ENCODE measurements around the gene PRICKLE3. TPM values are rescaled to one million over a fixed set of nuclear protein-coding genes. Genes with fewer than 3 reads are reported as not detected.
A peak's percentile ranks its signal among the peaks of the same experiment; 100 is the strongest.
"Not testable (repeated sequence)": the region's sequence is repeated elsewhere in the genome, so short reads cannot be mapped to it uniquely, and the experiment has no call there.

PRICKLE3 gene
- polyA plus RNA-seq, 6 donors from 2014 or later = 3.6 to 8.6 (median 5.4) TPM; not detected in 1

DNA sequence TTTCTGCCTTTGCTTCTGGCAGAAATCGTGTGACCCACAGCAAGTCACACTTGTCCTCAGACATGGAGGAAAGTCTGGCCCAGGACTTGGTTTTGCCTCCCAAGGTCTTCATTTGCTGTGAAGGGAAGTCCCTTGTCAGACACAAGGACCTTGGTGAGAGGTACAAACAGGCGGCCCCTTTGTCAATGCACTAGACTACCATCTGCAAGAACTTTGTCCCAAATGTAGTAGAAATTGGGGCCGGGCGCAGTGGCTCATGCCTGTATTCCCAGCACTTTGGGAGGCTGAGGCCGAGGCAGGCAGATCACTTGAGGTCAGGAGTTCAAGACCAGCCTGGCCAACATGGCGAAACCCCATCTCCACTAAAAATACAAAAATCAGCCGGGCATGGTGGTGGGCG, 12.6 kb downstream of the PRICKLE3 start:
- ATAC-seq (ENCODE audit: low read depth in 2 of 2); H3K9me3 Mint-ChIP-seq; H3K27me3 Mint-ChIP-seq; DNase-seq: not testable (repeated sequence)
- peak overlapping the region in 3 of 6 donors; percentile 84 to 95 (median 94) for H3K27ac Mint-ChIP-seq
- H3K36me3 Mint-ChIP-seq = peaks cover 0 to 25% of the 10 kb centered on the region in 2 donors
- H3K4me3 Mint-ChIP-seq = peak overlapping the region; percentile 83 to 94 (median 88)
- H3K4me1 Mint-ChIP-seq = peaks cover 24 to 34% (median 33%) of the 10 kb centered on the region in 3 donors

DNA sequence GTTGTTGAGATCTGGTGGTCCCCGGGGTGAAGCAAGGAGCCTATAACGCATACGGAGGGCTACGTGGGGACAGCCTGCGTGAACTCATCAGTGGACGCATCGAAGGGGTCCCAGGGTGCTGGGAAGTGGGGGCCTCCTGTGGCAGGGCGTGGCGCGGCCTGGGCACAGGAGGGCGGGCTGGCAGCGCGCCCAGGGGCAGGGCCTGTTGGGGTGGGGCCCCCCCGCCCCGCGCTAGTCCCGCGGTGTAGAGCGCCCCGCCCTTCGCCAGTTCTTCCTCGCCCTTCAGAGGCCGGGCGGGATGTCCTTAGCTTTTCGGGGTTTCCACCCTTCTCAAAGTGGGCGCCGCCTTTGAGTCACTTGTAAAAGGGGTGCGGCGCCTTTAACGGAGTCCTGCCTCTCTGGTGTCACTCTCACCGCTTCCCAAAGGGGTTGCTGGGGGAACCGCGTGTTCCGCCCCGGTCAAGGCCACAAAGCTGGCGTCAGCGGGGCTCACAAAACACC, 13.8 kb downstream of the PRICKLE3 start:
- no peaks in the 10 kb centered on the region for H3K27me3 Mint-ChIP-seq
- peaks cover 0 to 5% (median 0%) of the 10 kb centered on the region in 7 donors for H3K9me3 Mint-ChIP-seq
- ATAC-seq (ENCODE audit: low read depth in 2 of 2) (peak; percentile 75 to 76), DNase-seq (peak; percentile 67)
- peak overlapping the region; percentile 83 to 94 (median 88) for H3K4me3 Mint-ChIP-seq
- H3K27ac Mint-ChIP-seq = peak overlapping the region; percentile 84 to 95 (median 92)
- peaks cover 0 to 25% of the 10 kb centered on the region in 2 donors for H3K36me3 Mint-ChIP-seq
- H3K4me1 Mint-ChIP-seq = peaks cover 26 to 46% (median 36%) of the 10 kb centered on the region in 3 donors

DNA sequence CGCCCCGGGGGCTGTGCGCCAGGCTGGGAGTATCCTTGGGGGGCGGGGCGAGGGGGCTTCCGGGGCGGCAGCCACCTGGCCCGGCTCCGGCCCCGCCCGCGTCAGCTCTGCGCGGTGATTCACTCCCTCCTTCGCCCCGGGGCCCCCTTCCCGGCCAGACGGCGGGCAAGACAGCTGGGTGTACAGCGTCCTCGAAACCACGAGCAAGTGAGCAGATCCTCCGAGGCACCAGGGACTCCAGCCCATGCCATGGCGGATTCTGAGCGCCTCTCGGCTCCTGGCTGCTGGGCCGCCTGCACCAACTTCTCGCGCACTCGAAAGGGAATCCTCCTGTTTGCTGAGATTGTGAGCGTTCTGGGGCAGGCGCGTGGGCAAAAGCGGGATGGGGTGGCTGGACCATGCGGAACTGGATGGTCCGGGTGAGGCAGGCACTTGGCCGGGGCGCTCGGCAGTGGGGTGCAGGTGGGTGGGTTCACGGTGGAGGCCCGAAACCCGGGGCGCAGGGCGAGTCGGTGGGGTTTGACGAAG, 14.4 kb downstream of the PRICKLE3 start, which contains the start of gene PLP2:
Gene PLP2 (plus strand): TSS at position 147 of the 528 bp plus-strand sequence. CDS start 103 bp downstream, at position 250.
- Mint-ChIP-seq H3K36me3 (peaks cover 0 to 25% of the 10 kb centered on the region in 2 donors), H3K4me1 (peaks cover 27 to 49% (median 36%) of the 10 kb centered on the region in 3 donors), H3K9me3 (peaks cover 0 to 5% (median 0%) of the 10 kb centered on the region in 7 donors), H3K27ac (peak within 1 kb of the TSS; percentile 84 to 95 (median 92)), H3K27me3 (no peaks in the 10 kb centered on the region), H3K4me3 (peak within 1 kb of the TSS; percentile 83 to 94 (median 88))
- peak; percentile 42 for DNase-seq
- ATAC-seq (ENCODE audit: low read depth in 2 of 2) = peak; percentile 22 to 24

DNA sequence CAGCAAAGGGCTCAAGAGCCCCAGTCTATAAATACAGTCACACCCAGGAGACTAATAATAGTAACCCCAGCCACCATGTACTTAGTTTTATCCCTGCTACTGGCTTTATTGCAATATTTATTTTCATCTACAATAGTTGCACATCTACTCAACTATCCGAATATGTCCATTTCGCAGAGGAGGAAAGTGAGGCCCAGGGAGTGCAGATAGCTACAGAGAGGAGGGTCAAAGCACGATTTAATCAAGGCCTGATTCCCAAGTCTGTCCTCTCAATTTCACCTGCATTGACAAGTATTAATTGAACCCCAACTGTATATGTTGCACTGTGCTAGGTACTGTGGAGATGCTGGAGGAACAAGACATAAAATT, 18.4 kb downstream of the PRICKLE3 start:
- Mint-ChIP-seq H3K9me3 (peaks cover 0 to 3% (median 0%) of the 10 kb centered on the region in 7 donors), H3K27ac (peak overlapping the region; percentile 80 to 96 (median 94)), H3K4me3 (peak overlapping the region; percentile 81 to 92 (median 88)), H3K27me3 (no peaks in the 10 kb centered on the region), H3K36me3 (no peaks in the 10 kb centered on the region), H3K4me1 (peaks cover 29 to 53% (median 33%) of the 10 kb centered on the region in 3 donors)
- ATAC-seq (ENCODE audit: low read depth in 2 of 2) = no peak
- no peak for DNase-seq

DNA sequence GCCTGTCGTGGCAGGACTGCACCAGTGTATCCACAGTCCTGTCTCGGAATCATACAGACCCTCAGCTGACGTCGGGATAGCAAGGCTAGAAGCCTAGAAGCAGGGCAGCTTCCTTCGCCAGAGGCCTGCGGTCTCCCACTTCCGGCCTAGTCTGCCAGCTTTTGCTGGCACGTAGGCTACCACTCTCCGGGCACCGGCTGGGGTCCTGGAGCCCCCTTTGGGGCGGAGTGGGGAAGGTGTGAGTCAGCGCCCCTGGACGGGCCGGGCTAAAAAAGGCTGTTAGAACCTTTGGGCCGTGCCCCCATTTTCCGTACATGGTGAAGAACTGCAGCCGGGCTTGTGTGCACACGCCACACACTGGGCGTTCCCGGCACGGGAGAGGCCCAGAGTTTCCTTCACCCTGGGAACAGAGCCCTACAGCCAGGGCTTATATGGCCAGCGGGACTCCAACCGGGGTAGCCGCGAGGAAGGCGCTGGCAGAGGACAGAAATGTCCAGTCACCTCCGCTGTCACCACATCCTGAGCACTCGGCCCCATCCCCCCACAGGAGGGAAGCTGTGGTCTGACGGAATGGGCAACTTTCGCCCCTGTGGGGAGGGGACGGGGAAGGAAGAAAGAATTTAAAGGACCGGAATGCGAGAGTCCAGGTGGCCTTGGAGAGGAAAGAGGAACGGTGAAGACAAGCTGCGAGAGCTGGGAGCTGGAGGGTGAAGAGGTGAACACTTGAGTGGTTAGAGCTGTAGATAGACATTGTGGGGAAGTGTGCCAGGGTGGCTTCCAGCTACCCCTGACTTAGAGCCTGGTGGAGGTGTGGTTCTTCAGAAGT, 19.0 kb downstream of the PRICKLE3 start:
- DNase-seq (peak; percentile 65), ATAC-seq (ENCODE audit: low read depth in 2 of 2) (peak; percentile 53 to 55)
- Mint-ChIP-seq H3K4me1 (peaks cover 27 to 50% (median 33%) of the 10 kb centered on the region in 3 donors), H3K27me3 (no peaks in the 10 kb centered on the region), H3K4me3 (peak overlapping the region; percentile 81 to 92 (median 88)), H3K36me3 (no peaks in the 10 kb centered on the region), H3K27ac (peak overlapping the region; percentile 80 to 96 (median 94)), H3K9me3 (peaks cover 0 to 3% (median 0%) of the 10 kb centered on the region in 7 donors)

DNA sequence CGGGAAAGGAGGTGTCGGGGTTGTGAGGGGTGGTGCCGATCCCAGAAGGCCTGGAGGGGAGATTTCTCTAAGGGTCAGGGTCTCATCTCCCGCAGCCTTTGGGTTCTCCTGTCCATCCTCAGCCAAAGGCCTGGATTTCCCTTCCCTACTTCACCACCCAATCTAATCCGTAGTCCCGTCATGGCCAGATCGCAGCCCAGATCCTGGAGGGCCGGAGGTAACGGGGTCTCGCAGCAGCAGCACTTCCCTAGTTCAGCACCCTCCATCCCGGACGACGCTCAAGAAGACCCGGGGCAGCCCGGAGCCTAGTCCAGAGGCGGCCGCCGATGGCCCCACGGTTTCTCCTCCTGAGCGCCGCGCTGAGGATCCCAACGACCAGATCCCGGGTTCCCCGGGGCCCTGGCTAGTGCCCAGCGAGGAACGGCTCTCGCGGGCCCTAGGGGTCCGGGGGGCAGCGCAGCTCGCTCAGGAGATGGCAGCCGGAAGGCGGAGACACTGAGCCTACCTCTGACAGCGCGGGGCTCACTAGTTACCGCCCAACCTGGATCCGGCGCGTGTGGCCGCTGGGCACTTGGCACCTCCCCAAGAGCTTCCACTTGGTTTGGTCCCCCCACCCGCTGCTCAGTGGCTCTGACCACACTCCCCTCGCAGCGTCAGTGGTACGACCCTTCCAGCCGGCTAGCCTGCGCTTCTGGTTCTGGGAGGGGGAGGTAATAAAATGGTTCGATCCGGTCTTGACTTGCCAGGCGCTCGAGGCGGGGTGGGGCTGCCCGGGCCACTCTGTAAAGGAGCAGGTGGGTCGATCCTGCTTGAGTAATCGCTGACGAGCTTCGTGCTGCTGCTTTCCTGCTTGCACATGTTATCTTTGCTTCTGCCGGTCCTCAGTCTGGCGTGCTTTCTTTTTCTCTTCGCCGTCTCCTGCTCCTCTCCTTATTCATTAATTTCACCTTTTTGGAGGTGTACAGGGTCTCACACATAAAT, 20.0 kb downstream of the PRICKLE3 start:
- DNase-seq = peak; percentile 77
- no peaks in the 10 kb centered on the region for H3K27me3 Mint-ChIP-seq
- H3K36me3 Mint-ChIP-seq = no peaks in the 10 kb centered on the region
- peaks cover 0 to 3% (median 0%) of the 10 kb centered on the region in 7 donors for H3K9me3 Mint-ChIP-seq
- ATAC-seq (ENCODE audit: low read depth in 2 of 2) = peak; percentile 60 to 61
- H3K4me3 Mint-ChIP-seq = peak overlapping the region; percentile 81 to 92 (median 88)
- H3K27ac Mint-ChIP-seq = peak overlapping the region; percentile 80 to 95 (median 92)
- H3K4me1 Mint-ChIP-seq = peaks cover 27 to 50% (median 33%) of the 10 kb centered on the region in 3 donors

DNA sequence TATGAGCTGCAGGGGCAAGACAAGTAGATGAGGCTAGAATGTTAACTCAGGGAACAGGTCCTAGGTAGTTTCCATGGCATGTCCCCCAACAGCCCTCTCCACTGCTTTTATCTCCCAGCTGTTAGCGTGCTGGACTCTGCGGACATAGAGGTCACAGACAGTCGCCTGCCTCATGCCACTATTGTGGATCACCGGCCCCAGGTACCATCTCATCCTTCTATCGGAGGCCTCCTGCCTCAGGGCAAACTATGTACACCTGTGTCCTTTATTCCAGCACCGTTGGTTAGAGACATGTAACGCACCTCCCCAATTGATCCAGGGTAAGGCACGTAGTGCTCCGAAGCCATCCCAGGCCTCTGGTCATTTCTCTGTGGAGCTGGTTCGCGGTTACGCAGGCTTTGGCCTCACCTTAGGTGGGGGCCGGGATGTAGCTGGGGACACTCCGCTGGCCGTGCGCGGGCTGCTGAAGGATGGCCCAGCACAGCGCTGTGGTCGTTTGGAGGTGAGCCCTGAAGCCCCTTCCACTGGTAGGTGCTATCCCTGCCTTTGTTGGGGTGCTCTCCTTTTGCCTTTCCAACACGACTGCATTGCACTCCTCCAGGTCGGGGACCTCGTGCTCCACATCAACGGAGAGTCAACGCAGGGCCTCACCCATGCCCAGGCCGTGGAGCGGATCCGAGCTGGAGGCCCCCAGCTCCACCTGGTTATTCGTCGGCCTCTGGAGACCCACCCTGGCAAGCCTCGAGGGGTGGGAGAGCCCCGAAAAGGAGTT, 21.4 kb downstream of the PRICKLE3 start:
- no peak for DNase-seq
- H3K27ac Mint-ChIP-seq = peak overlapping the region in 3 of 6 donors; percentile 20 to 83 (median 70)
- peaks cover 27 to 49% (median 33%) of the 10 kb centered on the region in 3 donors for H3K4me1 Mint-ChIP-seq
- ATAC-seq (ENCODE audit: low read depth in 2 of 2) = no peak
- H3K36me3 Mint-ChIP-seq = no peaks in the 10 kb centered on the region
- H3K27me3 Mint-ChIP-seq = no peaks in the 10 kb centered on the region
- peak overlapping the region in 7 of 8 donors; percentile 32 to 92 (median 84) for H3K4me3 Mint-ChIP-seq
- H3K9me3 Mint-ChIP-seq = peaks cover 0 to 3% (median 0%) of the 10 kb centered on the region in 7 donors

DNA sequence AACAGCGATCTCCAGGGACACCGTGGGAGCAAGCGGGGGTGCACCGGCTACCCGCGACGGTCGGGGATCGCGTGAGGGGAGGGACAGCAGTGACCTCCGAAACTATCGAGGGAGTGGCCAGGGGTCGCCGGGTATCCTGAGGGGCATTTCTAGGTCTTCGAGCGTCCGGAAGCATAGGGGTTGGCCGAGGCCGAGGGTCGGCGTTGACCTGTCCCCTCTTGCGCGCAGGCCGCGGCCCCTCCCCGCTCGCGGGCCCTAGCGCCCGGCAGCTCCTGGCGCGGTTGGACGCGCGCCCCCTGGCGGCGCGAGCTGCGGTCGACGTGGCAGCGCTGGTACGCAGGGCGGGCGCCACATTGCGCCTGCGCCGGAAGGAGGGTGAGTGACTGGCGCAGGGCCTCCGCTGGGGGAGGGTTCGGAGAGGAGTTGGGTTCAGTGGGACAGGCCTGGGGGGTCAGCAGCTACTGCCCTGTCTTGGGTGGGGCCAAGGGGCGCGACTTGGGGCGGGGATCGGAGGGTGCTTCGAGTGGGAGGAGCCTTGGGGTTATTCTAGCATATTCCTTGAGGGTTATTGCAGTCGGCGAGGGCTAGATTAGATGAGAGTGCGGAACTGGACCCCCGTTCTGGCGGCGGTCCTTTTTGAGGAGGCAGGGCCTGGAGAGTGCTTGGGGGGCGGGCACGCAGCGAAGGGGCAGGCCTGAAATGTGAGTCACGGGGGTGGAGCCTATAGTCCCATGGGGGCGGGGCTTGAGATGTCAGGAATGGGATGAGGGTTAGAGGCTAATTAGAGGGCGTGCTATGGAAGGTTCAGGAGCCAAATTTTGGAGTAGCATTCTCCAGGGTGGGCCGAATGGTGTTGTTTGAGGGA, 22.4 kb downstream of the PRICKLE3 start:
- Mint-ChIP-seq H3K27ac (peak overlapping the region in 5 of 6 donors; percentile 1 to 97 (median 85)), H3K4me1 (peaks cover 23 to 41% (median 28%) of the 10 kb centered on the region in 3 donors), H3K9me3 (peaks cover 0 to 3% (median 0%) of the 10 kb centered on the region in 7 donors), H3K4me3 (peak overlapping the region; percentile 71 to 91 (median 85)), H3K36me3 (no peaks in the 10 kb centered on the region), H3K27me3 (no peaks in the 10 kb centered on the region)
- DNase-seq = peak; percentile 81
- ATAC-seq (ENCODE audit: low read depth in 2 of 2) = peak; percentile 53 to 57

DNA sequence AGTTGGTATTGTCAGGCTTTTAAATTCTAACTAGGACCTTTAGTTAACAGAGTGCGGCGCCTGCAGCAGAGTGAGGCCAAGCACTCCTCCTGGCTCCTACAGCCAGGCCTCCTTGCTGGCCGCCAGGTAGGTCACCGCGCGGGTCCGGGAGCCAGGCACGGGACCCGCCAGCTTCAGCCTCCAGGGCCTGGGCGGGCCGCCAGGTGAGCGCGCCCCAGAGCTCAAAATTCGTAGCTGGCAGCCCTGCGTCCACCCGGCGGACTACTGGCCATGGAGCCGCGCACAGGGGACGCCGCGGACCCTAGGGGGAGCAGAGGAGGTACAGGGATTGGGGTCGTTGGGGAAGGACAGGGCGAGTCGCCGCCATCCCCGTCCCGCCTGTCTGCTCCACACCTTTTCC, 23.6 kb downstream of the PRICKLE3 start, which contains the start of gene MAGIX:
Gene MAGIX (plus strand): TSS at position 139 of the 400 bp plus-strand sequence. CDS start 132 bp downstream, at position 271.
- no peaks in the 10 kb centered on the region for H3K36me3 Mint-ChIP-seq

DNA sequence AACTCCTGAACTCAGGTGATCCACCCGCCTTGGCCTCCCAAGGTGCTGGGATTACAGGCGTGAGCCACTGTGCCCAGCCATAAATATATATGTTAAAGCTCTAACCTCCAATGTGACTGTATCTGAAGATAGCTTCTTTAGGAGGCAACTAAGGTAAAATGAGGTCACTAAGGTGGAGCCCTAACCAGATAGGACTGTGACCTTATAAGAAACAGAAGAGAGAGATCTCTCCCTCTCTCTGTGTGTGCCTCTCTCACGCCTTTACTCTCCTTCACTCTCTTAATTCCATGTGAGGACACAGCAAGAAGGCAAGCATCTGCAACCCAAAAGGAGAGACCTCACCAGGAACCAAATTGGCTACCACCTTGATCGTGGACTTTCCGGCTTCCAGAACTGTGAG, 24.5 kb downstream of the PRICKLE3 start:
- ATAC-seq (ENCODE audit: low read depth in 2 of 2) (no peak), DNase-seq (no peak)
- Mint-ChIP-seq H3K4me3 (peak overlapping the region in 3 of 8 donors; percentile 20 to 57 (median 56)), H3K36me3 (no peaks in the 10 kb centered on the region), H3K27me3 (no peaks in the 10 kb centered on the region), H3K4me1 (peaks cover 14 to 24% (median 18%) of the 10 kb centered on the region in 3 donors), H3K9me3 (peaks cover 0 to 3% (median 0%) of the 10 kb centered on the region in 7 donors), H3K27ac (peak overlapping the region in 1 of 6 donors; percentile 69)

More for the DNA sequence above, 23.6 kb downstream of the PRICKLE3 start, which contains the start of gene MAGIX:
- peak within 1 kb of the TSS in 3 of 6 donors; percentile 70 to 80 (median 78) for H3K27ac Mint-ChIP-seq
- H3K27me3 Mint-ChIP-seq = no peaks in the 10 kb centered on the region
- H3K9me3 Mint-ChIP-seq = peaks cover 0 to 3% (median 0%) of the 10 kb centered on the region in 7 donors
- no peak for DNase-seq
- H3K4me3 Mint-ChIP-seq = peak within 1 kb of the TSS; percentile 65 to 91 (median 80)
- H3K4me1 Mint-ChIP-seq = peaks cover 19 to 31% (median 24%) of the 10 kb centered on the region in 3 donors
- ATAC-seq (ENCODE audit: low read depth in 2 of 2) = no peak

DNA sequence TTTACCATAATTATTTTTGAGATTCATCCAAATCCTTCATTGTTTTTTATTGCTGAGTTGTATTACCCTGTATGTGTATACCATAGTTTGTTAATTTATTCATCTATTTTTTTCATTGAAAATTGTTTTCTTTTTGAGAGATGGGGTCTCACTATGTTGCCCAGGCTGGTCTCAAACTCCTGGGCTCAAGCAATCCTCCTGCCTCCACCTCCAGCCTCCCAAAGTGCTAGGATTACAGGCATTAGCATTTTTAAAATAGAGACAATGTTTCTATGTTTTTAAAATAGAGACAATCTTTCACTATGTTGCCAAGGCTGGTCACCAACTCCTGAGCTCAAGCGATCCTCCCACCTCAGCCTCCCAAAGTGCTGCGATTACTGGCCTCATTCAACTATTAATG, 25.3 kb downstream of the PRICKLE3 start:
- no peak for ATAC-seq (ENCODE audit: low read depth in 2 of 2)
- H3K9me3 Mint-ChIP-seq = peaks cover 0 to 5% (median 0%) of the 10 kb centered on the region in 7 donors

More for the DNA sequence above, 25.3 kb downstream of the PRICKLE3 start:
- DNase-seq = no peak
- H3K4me3 Mint-ChIP-seq = no peak overlapping the region
- no peak overlapping the region for H3K27ac Mint-ChIP-seq
- H3K4me1 Mint-ChIP-seq = peaks cover 17 to 24% (median 21%) of the 10 kb centered on the region in 3 donors
- no peaks in the 10 kb centered on the region for H3K27me3 Mint-ChIP-seq
- no peaks in the 10 kb centered on the region for H3K36me3 Mint-ChIP-seq

Measured in naive B cell (primary cell).